CD4-positive, alpha-beta memory T cell (primary cell): ENCODE data around the gene EXOC4. TPM values are rescaled to one million over a fixed set of nuclear protein-coding genes. Genes with fewer than 3 reads are reported as not detected.
"Not testable (repeated sequence)": the region's sequence is repeated elsewhere in the genome, so short reads cannot be mapped to it uniquely, and the experiment has no call there.

Experiments
- CTCF ChIA-PET: fragments of 350-600 bp; sonication (Branson Sonifier 250); formaldehyde crosslinking; loops from one replicate; lab custom pipeline; 2021; ENCODE audit warnings: inconsistent platforms; ENCODE audit not compliant: partially characterized antibody; lab: Charles Lee
- POLR2A ChIA-PET: fragments of 350-600 bp; sonication (Branson Sonifier 250); formaldehyde crosslinking; loops from one replicate; lab custom pipeline; 2021; ENCODE audit not compliant: partially characterized antibody; lab: Charles Lee
- DNase-seq, 5 donors: peaks; one replicate each; pipeline versions ENCODE4 v3.0.0 to v3.0.0-alpha.2; 2020 to 2022; ENCODE audit warnings: mixed read lengths in 1 of 5
- H3K27ac ChIP-seq: one replicate; pipeline ENCODE4 v1.7.0; 2013; ENCODE audit warnings: low read depth, low read length
- H3K27me3 ChIP-seq: 2 replicates; pipeline ENCODE4 v1.7.0; 2013; ENCODE audit warnings: mild to moderate bottlenecking, low read length, moderate library complexity; ENCODE audit not compliant: insufficient read depth
- H3K36me3 ChIP-seq: 2 replicates; pipeline ENCODE4 v1.7.0; 2013; ENCODE audit warnings: mild to moderate bottlenecking, low read length, moderate library complexity; ENCODE audit not compliant: insufficient read depth
- H3K4me1 ChIP-seq: 2 replicates; pipeline ENCODE4 v1.7.0; 2013; ENCODE audit warnings: mild to moderate bottlenecking, low read length, moderate library complexity; ENCODE audit not compliant: insufficient read depth
- H3K4me3 ChIP-seq, 2 donors: one replicate each; pipeline ENCODE4 v1.7.0; 2013; ENCODE audit warnings: low read length in 2 of 2, mild to moderate bottlenecking in 1 of 2
- H3K9me3 ChIP-seq, 2 donors: one replicate each; pipeline ENCODE4 v1.7.0; 2013; ENCODE audit warnings: low read length in 2 of 2, control low read depth in 1 of 2; ENCODE audit not compliant: control insufficient read depth in 1 of 2
- H3K27ac Mint-ChIP-seq, 7 donors: one replicate each; pipeline ENCODE4 v1.8.0; 2020 to 2021; ENCODE audit warnings: mixed read lengths in 7 of 7, mild to moderate bottlenecking in 6 of 7, inconsistent platforms in 3 of 7, moderate library complexity in 3 of 7
- H3K27me3 Mint-ChIP-seq, 2 donors: one replicate each; pipeline ENCODE4 v1.8.0; 2020 to 2021; ENCODE audit warnings: mixed read lengths in 2 of 2
- H3K36me3 Mint-ChIP-seq, 2 donors: one replicate each; pipeline ENCODE4 v1.8.0; 2020 to 2021; ENCODE audit warnings: mixed read lengths in 2 of 2, inconsistent platforms in 1 of 2, mild to moderate bottlenecking in 1 of 2
- H3K4me1 Mint-ChIP-seq, 4 donors: one replicate each; pipeline ENCODE4 v1.8.0; 2020 to 2021; ENCODE audit warnings: mixed read lengths in 4 of 4, mild to moderate bottlenecking in 1 of 4
- H3K4me3 Mint-ChIP-seq, 8 donors: one replicate each; pipeline ENCODE4 v1.8.0; 2020 to 2021; ENCODE audit warnings: mixed read lengths in 8 of 8, mild to moderate bottlenecking in 7 of 8, moderate library complexity in 6 of 8, inconsistent platforms in 3 of 8
- H3K9me3 Mint-ChIP-seq, 8 donors: one replicate each; pipeline ENCODE4 v1.8.0; 2020 to 2021; ENCODE audit warnings: mixed read lengths in 8 of 8, mild to moderate bottlenecking in 5 of 8, inconsistent platforms in 3 of 8, moderate library complexity in 1 of 8
- intact Hi-C: fragments of 100-400 bp; cut with micrococcal nuclease; formaldehyde crosslinking; loops from one replicate; pipeline ENCODE4 v1.15.1; 2023
- polyA plus RNA-seq, 2 donors: library from polyadenylated mRNA; unstranded; fragments of 300-500 nt; fragmentation: Illumina TruSeq; gene quantifications; one replicate each; pipeline ENCODE4 v1.2.3, GENCODE V29; 2021
- total RNA-seq, 2 experiments: library from RNA; stranded (reverse); gene quantifications; one replicate each; pipeline ENCODE4 v1.2.3, GENCODE V29; 2021

Gene EXOC4
- total RNA-seq (10 to 100 TPM; 68.9 to 81.2 TPM), polyA plus RNA-seq (10 to 100 TPM; 33.8 to 47.3 TPM)

DNA sequence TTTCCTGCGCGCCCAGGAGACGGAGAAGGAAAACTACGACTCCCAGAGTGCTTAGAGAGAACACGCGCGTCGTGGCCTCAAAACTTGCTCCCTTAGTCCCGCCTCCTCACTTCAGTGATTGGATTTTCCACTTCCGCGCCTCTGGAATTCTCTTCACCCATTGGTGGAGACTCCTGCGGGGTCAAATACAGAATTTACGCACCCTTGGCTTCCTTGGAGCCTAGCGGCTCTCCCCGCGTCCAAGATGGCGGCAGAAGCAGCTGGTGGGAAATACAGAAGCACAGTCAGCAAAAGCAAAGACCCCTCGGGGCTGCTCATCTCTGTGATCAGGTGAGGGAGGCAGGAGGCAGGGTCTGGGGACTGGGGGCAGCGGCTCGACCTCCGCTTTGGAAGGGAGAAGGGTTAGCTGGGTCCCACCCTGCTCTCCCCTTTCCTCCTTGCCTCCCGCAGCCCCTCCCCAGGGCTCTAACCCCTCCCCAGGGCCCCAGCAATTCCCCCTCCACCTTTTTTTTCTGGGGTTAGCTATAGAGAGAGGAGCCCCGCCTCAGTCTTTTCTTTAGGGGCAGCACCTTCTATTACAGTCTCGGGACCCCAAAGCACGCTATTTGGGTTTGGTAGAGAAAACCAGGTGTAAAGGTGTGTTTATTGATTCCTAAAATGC lies at the start of gene EXOC4:
TSS of gene EXOC4 (plus strand) at position 221 of the 661 bp plus-strand sequence.
- Histone ChIP-seq H3K27me3 (no peaks in the 10 kb centered on the region), H3K36me3 (no peaks in the 10 kb centered on the region), H3K9me3 (no peaks in the 10 kb centered on the region), H3K4me3 (peak within 1 kb of the TSS; percentile 73 to 97), H3K4me1 (peaks cover 25% of the 10 kb centered on the region), H3K27ac (peak within 1 kb of the TSS; percentile 82)
- DNase-seq = peak; percentile 95 to 97 (median 96)
- ChIA-PET CTCF (interaction anchor here (1.1 to 1.6 kb wide), 3 partner anchors 19 to 181 kb away, joined by 3 to 6 read pairs (median 3); partner anchors contain the start of gene CHCHD3), POLR2A (interaction anchor here (0.7 to 1.5 kb wide), 5 partner anchors 8 to 171 kb away, joined by 3 to 7 read pairs (median 3); partner anchors contain the start of gene CHCHD3)
- intact Hi-C loops = loop anchor here (1.0 to 2.0 kb wide), 2 partner anchors 171 to 1064 kb away; partner anchors contain the start of genes CHCHD3 and SLC35B4
- H3K4me3 Mint-ChIP-seq = peak within 1 kb of the TSS; percentile 93 to 97 (median 96)
- H3K4me1 Mint-ChIP-seq = peaks cover 25 to 48% (median 36%) of the 10 kb centered on the region in 4 donors
- H3K27me3 Mint-ChIP-seq = no peaks in the 10 kb centered on the region
- peak within 1 kb of the TSS; percentile 83 to 98 (median 97) for H3K27ac Mint-ChIP-seq
- peaks cover 0 to 2% (median 0%) of the 10 kb centered on the region in 8 donors for H3K9me3 Mint-ChIP-seq
- peaks cover 4 to 11% of the 10 kb centered on the region in 2 donors for H3K36me3 Mint-ChIP-seq

DNA sequence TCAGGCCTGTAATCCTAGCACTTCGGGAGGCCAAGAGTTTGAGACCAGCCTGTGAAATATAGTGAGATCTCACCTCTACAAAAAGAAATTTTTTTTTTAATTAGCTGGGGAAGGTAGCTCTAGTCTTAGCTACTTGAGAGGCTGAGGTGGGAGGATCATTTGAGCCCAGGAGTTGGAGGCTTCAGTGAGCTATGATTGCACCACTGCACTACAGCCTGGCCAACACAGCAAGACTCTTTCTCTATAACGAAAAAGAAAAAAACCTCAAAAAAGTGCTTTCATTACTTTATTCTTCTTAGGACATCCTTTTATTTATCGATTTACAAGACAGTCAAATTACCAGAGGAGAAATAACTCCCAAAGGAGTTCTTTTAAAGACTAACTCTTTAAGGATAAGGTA lies 49.4 kb upstream of the EXOC4 start:
- no peaks in the 10 kb centered on the region for H3K9me3 ChIP-seq
- no peak overlapping the region for H3K4me3 Mint-ChIP-seq
- H3K4me3 ChIP-seq = no peak overlapping the region
- intact Hi-C loops = no loop called here
- H3K27me3 ChIP-seq = no peaks in the 10 kb centered on the region
- CTCF ChIA-PET = no interaction called here
- no peak for DNase-seq
- H3K4me1 Mint-ChIP-seq = no peaks in the 10 kb centered on the region
- H3K27me3 Mint-ChIP-seq = peaks cover 8 to 10% of the 10 kb centered on the region in 2 donors
- H3K27ac Mint-ChIP-seq = no peak overlapping the region
- H3K36me3 ChIP-seq = no peaks in the 10 kb centered on the region
- H3K36me3 Mint-ChIP-seq = peaks cover 0 to 3% of the 10 kb centered on the region in 2 donors
- POLR2A ChIA-PET = no interaction called here
- no peaks in the 10 kb centered on the region for H3K4me1 ChIP-seq
- peaks cover 0 to 6% (median 0%) of the 10 kb centered on the region in 8 donors for H3K9me3 Mint-ChIP-seq
- no peak overlapping the region for H3K27ac ChIP-seq

DNA sequence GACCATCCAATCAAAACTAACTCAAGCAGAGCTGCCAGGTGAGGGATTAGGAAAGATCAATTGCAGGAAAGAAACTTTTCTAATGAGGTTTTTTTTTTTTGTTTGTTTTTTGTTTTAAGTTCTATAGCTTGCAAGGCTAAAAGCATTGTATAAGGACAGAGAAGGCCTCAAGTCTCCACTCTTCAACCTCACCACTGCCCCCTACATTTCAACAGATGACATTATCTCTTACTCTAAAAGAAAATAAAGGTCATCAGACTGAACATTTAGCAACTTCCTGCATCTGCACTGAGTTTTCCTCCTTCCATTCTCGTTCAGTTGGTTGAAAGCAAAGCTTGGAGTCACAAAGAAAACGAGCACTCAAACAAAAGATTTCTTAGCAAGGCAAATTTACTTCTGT lies 45.2 kb upstream of the EXOC4 start:
- Histone ChIP-seq H3K4me1 (no peaks in the 10 kb centered on the region), H3K27me3 (no peaks in the 10 kb centered on the region), H3K9me3 (no peaks in the 10 kb centered on the region), H3K27ac (no peak overlapping the region), H3K36me3 (no peaks in the 10 kb centered on the region), H3K4me3 (no peak overlapping the region)
- Mint-ChIP-seq H3K27me3 (peaks cover 15 to 33% of the 10 kb centered on the region in 2 donors), H3K4me1 (no peaks in the 10 kb centered on the region), H3K4me3 (no peak overlapping the region), H3K9me3 (peaks cover 0 to 8% (median 4%) of the 10 kb centered on the region in 8 donors), H3K27ac (no peak overlapping the region), H3K36me3 (peaks cover 0 to 3% of the 10 kb centered on the region in 2 donors)
- intact Hi-C loops = no loop called here
- CTCF ChIA-PET = no interaction called here
- no peak for DNase-seq
- POLR2A ChIA-PET = no interaction called here

DNA sequence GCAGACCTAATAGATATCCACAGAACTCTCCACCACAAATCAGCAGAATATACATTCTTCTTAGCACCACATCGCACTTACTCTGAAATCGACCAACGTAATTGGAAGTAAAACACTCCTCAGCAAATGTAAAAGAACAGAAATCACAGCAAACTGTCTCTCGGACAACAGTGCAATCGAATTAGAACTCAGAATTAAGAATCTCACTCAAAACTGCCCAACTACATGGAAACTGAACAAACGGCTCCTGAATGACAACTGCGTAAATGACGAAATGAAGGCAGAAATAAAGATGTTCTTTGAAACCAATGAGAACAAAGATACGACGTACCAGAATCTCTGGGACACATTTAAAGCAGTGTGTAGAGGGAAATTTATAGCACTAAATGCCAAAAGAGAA lies 42.1 kb upstream of the EXOC4 start:
- Mint-ChIP-seq H3K27me3 (peaks cover 19 to 39% of the 10 kb centered on the region in 2 donors), H3K9me3 (peaks cover 2 to 12% (median 6%) of the 10 kb centered on the region in 8 donors)
- H3K9me3 ChIP-seq, H3K36me3 ChIP-seq, H3K4me1 Mint-ChIP-seq, H3K36me3 Mint-ChIP-seq, DNase-seq, H3K4me3 Mint-ChIP-seq, H3K4me3 ChIP-seq, POLR2A ChIA-PET, H3K27me3 ChIP-seq, H3K4me1 ChIP-seq, CTCF ChIA-PET, intact Hi-C loops, H3K27ac ChIP-seq, H3K27ac Mint-ChIP-seq: not testable (repeated sequence)

DNA sequence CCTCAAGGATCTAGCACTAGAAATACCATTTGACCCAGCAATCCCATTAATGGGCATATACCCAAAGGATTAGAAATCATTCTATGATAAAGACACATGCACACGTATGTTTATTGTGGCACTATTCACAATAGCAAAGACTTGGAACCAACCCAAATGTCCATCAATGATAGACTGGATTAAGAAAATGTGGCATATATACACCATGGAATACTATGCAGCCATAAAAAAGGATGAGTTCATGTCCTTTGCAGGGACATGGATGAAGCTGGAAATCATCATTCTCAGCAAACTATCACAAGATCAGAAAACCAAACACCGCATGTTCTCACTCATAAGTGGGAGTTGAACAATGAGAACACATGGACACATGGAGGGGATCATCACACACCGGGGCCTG lies 39.1 kb upstream of the EXOC4 start:
- H3K36me3 ChIP-seq, POLR2A ChIA-PET, H3K4me3 ChIP-seq, H3K9me3 ChIP-seq, H3K27ac Mint-ChIP-seq, H3K4me1 ChIP-seq, CTCF ChIA-PET, H3K36me3 Mint-ChIP-seq, H3K4me1 Mint-ChIP-seq, H3K27me3 ChIP-seq, H3K4me3 Mint-ChIP-seq, H3K27ac ChIP-seq, intact Hi-C loops, DNase-seq: not testable (repeated sequence)
- Mint-ChIP-seq H3K9me3 (peaks cover 2 to 12% (median 4%) of the 10 kb centered on the region in 8 donors), H3K27me3 (peaks cover 12 to 31% of the 10 kb centered on the region in 2 donors)

DNA sequence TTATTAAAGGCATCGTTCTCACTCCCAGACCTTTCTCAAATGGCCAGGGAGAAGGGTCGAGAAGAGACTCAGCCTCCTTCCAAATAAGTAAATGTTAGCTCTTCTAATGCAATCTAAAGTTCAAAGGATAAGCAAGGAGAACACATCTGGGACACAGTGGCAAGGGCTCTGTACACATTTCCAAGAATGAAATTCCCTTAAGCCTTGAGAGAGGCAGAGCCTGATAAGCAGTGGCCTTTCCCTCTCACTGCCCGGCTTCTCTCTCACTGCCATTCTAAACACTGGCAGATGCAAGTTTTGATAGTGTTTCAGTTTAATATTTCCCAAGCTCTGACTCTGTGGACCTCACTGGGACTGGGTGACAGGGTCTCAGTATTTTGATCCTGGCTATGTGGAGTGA lies 35.1 kb upstream of the EXOC4 start:
- Histone ChIP-seq H3K4me3 (no peak overlapping the region), H3K9me3 (no peaks in the 10 kb centered on the region), H3K4me1 (no peaks in the 10 kb centered on the region), H3K27ac (no peak overlapping the region), H3K27me3 (no peaks in the 10 kb centered on the region), H3K36me3 (no peaks in the 10 kb centered on the region)
- CTCF ChIA-PET = no interaction called here
- intact Hi-C loops = no loop called here
- peaks cover 0 to 10% (median 3%) of the 10 kb centered on the region in 8 donors for H3K9me3 Mint-ChIP-seq
- no peak overlapping the region for H3K27ac Mint-ChIP-seq
- no peak for DNase-seq
- peaks cover 3 to 8% of the 10 kb centered on the region in 2 donors for H3K27me3 Mint-ChIP-seq
- H3K4me1 Mint-ChIP-seq = no peaks in the 10 kb centered on the region
- no peak overlapping the region for H3K4me3 Mint-ChIP-seq
- POLR2A ChIA-PET = no interaction called here
- no peaks in the 10 kb centered on the region for H3K36me3 Mint-ChIP-seq

DNA sequence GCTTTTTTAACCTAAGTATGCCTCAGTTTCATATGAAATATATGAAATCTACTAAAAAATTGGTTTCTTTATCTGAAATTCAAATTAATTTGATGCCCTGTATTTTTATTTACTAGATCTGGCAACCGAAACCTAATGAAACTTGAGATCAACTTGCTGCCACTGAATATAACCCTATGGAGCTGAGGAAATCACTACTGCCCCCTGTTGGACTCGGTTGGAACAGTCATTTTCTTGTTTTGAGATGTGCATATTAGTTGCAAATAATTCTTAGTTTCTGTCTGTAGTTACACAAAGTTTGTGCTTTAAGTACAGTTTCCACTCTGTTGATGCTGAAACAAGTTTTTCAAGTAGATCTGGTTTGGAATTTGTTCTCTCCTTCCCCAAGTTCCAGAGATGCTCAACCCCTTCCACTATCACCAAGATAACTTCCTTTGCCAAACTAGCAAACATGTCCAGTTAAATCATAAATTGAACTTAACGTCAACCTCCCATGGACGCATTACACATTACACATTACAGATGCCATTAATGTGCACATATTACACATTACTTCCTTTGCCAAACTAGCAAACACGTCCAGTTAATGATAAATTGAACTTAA lies 22.2 kb upstream of the EXOC4 start:
- no peak overlapping the region for H3K27ac ChIP-seq
- peak; percentile 5 to 47 (median 30) for DNase-seq
- ChIA-PET CTCF (no interaction called here), POLR2A (no interaction called here)
- Mint-ChIP-seq H3K4me3 (no peak overlapping the region), H3K27me3 (peaks cover 9 to 12% of the 10 kb centered on the region in 2 donors), H3K36me3 (no peaks in the 10 kb centered on the region), H3K27ac (no peak overlapping the region), H3K9me3 (no peaks in the 10 kb centered on the region), H3K4me1 (no peaks in the 10 kb centered on the region)
- H3K4me3 ChIP-seq = no peak overlapping the region
- H3K9me3 ChIP-seq = no peaks in the 10 kb centered on the region
- no peaks in the 10 kb centered on the region for H3K4me1 ChIP-seq
- no peaks in the 10 kb centered on the region for H3K36me3 ChIP-seq
- intact Hi-C loops = no loop called here
- H3K27me3 ChIP-seq = no peaks in the 10 kb centered on the region
